ENCODE measurements around the gene C1orf94.

Gene C1orf94

DNA sequence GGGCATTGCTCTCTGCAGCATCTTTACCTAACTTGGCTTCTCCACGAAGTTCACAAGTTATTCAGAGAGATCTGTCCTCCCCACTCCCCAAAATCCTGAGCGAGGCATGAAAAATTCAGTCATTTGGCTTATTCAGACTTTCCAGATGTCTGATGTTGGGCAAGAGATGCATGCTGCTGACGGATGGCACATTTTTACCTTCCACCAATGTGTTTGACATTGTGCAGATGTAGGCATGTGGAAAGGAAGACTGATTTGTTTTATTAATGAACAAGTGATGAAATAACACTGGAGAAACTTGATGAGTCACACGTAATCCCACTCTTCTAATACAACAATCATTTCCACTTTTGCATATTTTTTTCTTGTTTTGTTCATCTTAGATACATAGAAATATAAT lies 86.7 kb downstream of the C1orf94 start:
- DNase-seq = no peak

DNA sequence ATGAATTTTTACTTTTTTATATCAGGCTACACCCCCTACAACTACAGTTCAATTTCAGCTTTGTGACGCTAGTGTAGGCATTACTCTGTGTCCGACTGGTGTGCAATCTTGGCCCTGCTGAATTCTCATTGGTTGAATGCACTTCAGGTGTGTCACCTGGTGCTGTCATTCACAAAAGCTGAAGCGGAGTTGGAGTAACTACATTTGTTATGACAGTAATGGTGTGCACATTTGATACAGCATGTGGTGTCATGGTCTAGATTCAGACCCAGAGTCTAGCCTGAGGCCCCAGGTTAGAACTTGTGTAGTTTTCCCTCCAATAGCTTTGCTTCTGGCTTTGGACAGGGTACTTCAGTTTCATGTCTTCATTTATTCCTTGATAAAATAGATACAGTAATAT lies 88.7 kb downstream of the C1orf94 start:
- no peak for DNase-seq

DNA sequence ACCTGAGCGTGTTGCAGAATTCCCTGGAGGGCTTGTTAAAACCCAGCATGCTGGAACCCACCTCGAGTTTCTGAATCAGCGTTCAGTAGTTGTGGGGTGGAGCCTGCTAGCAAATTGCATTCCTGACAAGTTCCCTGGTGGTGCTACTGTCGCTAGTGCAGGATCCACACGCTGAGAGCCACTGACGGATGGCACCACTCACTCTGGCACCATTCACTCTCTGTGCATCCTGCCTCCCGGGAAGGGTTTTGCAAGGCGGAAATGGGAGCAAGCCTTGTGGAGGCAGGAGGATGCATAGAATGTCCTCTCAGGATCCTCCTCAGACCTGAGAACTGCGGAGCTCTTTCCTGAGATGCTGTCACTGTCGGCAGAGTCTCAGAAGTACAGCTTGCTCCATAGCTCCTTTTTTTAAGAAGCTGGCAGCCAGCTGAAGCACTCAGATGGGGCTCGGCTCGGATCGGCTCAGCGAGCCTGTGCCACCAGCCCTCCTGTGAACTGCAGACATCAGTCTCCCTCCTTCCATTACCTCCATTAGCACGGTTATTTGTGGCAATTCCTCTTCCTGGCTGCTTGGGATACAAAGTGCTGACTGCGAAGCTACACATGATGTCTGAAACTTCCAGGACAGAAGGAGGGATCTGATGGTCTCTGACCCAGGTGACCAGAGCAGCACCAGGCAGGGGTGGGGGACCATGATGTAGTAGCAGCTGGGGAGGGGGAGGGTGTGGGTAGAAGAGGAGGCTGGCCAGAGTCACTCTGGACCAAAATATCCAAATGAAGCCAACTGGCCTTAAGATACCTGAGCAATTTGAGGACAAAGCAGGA lies 89.6 kb downstream of the C1orf94 start:
- no peak for DNase-seq

DNA sequence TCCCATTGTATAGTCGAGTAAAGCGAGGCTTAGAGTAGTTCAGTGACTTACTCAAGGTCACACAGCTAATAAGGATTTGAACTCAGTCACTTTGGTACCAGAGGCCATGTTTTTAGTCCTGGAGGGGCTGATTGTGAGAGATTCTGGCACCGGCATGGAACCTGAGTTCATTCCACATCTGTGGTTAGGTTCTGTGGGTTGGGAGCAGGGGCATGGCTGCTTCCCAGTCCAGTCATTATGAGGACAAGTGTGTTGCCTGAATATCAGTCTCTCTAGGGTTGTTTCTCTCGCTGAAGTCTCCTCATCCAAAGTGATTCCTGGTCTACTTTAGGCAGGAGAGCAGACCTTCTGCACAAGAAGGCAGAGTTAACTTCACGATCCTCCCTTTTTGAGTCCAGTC lies 90.6 kb downstream of the C1orf94 start:
- no peak for DNase-seq

DNA sequence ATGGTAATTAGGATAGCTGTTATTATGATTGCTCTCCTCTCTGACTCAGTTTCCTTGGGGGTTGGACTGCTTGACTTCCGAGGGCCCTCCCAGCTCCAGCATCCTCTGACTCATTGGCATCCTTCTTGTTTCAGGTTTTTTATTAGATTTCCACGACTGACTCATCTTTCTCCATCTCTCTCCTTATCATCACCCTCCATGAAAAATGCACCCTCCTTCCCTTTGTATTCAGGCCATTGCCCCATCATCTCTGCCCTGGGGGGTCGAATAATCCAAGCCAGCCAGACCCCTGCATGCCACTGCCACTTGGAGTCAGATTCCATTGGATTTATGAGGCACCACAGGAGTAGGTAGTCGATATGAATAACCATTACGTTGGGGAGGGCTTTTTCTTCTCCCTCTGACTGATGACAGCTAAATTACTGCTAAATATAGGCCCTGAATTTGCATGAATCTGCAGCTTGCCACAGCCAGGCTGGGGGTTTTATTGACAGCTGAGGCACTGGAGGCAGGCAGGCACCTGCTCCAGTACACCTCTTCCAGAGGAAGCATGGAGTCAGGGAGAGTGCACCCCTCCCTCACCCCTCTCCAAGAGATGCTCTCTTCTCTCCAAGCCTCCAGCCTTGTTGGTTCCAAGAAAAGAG lies 91.7 kb downstream of the C1orf94 start:
- DNase-seq = no peak

All from activated CD4-positive, alpha-beta T cell treated with anti-CD3 and anti-CD28 coated beads, Interleukin-10, Interleukin-2, amounts not matched to agents 100 ng/mL and 50 ng/mL, durations not matched to agents 16 hours and 8 hours (primary cell).